Endometrial microvascular endothelial cells (primary cell): Measurements from ENCODE around the gene CDHR2. TPM values are rescaled to one million over a fixed set of nuclear protein-coding genes. Genes with fewer than 3 reads are reported as not detected.

Experiments
- in situ Hi-C: cut with HindIII; loops from 2 replicates; pipeline ENCODE4 v1.10.0; 2017; ENCODE audit warnings: low sequenced_read_pairs, low pct_unique_long_range_greater_than_20kb; ENCODE audit errors: inconsistent ontology term
- total RNA-seq: library from RNA; depleted of rRNA; stranded (reverse); fragments of >200 nt; gene quantifications from one replicate; pipeline ENCODE4 v1.2.3, GENCODE V29; 2015; ENCODE audit errors: inconsistent ontology term

Gene CDHR2, protein sequence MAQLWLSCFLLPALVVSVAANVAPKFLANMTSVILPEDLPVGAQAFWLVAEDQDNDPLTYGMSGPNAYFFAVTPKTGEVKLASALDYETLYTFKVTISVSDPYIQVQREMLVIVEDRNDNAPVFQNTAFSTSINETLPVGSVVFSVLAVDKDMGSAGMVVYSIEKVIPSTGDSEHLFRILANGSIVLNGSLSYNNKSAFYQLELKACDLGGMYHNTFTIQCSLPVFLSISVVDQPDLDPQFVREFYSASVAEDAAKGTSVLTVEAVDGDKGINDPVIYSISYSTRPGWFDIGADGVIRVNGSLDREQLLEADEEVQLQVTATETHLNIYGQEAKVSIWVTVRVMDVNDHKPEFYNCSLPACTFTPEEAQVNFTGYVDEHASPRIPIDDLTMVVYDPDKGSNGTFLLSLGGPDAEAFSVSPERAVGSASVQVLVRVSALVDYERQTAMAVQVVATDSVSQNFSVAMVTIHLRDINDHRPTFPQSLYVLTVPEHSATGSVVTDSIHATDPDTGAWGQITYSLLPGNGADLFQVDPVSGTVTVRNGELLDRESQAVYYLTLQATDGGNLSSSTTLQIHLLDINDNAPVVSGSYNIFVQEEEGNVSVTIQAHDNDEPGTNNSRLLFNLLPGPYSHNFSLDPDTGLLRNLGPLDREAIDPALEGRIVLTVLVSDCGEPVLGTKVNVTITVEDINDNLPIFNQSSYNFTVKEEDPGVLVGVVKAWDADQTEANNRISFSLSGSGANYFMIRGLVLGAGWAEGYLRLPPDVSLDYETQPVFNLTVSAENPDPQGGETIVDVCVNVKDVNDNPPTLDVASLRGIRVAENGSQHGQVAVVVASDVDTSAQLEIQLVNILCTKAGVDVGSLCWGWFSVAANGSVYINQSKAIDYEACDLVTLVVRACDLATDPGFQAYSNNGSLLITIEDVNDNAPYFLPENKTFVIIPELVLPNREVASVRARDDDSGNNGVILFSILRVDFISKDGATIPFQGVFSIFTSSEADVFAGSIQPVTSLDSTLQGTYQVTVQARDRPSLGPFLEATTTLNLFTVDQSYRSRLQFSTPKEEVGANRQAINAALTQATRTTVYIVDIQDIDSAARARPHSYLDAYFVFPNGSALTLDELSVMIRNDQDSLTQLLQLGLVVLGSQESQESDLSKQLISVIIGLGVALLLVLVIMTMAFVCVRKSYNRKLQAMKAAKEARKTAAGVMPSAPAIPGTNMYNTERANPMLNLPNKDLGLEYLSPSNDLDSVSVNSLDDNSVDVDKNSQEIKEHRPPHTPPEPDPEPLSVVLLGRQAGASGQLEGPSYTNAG (N-terminal part only)
- total RNA-seq: not detected

DNA sequence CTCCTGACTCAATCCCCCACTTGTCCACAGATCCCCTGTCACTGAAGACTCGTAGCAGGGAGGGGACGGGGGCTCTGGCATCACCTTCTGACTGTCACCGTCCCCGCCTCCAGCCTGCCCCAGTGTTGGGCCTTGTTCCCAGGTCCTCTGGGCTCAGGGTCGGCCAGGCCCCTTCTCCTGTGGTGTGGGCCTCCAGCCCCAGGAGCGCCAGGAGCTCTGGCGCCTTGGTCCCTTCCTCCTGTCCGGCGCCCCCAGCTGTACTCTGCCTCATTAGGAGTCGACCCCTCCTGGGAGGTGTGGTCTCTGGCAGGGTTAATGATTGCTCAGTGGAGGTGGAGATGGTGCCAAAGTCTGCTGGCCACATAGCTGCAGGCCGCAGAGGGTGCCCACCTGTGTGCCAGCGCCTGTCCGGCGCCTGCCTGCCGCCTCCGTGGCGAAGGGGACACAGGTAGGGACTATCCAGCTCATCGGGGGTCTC, at the start of gene CDHR2:
Gene CDHR2, plus strand, starts transcription at position 376 of the 478 bp plus-strand sequence. CDS start 16,011 bp downstream, outside the sequence.
- in situ Hi-C loops: no loop called here

DNA sequence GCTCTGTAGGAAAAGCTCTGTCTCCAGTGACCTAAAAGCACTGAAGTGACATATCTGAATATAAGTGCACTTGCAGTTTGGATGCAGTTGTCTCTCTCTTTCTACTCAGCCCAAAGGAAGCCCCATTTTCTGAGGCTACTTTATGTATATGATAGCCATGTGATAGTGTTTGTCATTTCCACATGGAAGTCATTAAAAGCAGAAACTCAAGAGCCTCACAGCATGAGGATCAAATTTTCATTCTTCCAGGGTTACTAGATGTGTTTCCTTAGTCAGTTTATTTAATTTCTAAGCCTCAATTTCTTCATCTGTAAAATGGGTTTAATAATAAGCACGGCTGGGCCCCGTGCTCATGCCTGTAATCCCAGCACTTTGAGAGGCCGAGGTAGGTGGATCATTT, 48.6 kb upstream of the CDHR2 start:
- in situ Hi-C loops: no loop called here

DNA sequence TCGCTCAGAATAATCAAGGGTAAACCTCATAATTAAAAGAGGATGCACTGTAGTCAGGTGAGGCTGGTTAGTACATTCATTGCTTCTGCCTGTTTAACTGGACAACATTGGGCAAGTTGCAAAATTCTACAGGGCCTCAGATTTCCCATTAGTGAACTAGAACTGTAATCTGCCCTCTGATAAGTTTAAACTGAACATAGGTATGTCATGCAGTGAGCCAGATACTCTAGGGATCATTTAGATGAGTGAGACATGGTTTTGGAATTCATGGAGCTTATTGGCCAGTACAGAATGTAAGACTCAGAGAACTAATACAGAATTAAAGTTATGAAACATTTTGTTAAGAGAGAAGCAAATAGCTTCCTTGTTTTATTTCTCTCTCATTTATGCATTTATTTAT, 47.8 kb upstream of the CDHR2 start:
- in situ Hi-C loops: no loop called here

DNA sequence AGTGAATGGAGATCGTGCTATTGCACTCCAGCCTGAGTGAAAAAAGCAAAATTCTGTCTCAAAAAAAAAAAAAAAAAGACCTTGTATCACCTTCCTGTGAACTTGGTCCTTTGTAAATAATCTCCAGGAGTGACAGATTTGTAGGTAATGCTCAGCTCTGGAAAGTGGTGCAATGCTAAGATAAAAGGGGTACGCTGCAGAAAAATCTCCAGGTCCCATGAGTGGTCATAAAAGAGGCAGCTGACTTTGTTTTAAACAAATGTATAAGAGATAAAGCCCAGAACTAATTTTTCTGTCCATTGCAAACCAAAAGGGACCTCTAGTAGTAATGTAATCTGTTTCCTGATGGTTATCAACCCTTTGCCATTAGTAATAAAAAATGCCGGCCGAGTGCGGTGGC, 45.6 kb upstream of the CDHR2 start:
- in situ Hi-C loops: no loop called here

DNA sequence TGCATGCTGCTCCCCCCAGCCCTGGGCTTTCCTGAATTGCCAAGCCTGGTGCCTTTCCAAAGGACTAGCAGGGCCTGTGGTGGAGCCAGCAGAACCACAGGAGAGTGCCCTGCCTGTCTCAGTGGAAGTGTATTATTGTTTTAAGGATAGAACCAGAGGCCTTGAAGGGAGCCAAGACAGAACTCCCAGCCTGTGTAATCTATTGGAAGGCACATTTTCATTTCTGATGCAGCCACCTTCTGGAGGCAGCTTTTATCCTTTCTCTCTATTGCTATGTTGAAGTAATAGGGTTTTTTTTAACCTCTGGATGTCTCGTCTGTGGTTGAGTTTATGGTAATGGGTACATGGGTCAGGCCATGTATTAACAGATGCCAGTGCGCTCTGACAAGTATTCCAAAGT, 41.2 kb upstream of the CDHR2 start:
- in situ Hi-C loops: no loop called here

DNA sequence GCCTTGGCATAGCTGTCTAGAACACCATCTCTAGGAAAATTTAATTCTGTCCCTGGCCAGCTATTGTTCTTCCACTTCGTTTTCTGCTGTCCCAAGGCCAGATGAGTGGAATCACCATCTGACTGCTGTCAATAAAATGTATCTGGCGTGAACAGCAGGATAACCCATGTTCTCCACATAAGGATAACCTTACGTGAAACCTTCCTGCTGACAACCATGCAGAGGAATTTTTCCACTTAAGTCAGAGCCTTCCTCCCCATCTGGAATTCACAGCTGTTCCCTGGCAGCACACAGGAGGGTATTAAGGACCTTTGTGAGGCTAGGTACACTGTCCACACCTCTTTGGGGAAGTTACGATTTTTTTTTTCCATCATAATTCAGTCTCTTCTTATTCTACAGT, 40.5 kb upstream of the CDHR2 start:
- in situ Hi-C loops: no loop called here

DNA sequence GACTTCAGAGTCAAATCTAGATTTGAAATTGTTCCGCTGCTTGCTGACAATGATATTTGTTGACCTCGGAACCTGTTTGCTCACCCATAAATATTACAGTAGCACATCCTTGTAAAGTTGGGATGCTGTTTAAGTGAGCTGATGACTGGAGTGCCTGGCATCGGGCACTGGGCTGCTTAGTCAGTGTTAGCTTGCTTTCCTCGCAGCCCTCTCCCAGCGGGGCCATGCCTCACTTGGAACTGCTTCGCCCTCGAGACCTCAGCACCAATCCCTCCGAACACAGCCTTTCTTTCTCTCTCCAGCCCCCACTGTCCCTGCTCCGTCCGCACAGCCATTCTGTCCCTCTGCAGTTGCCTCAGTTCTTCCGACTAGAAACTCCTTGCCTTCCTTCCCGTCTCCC, 35.4 kb upstream of the CDHR2 start:
- in situ Hi-C loops: no loop called here

DNA sequence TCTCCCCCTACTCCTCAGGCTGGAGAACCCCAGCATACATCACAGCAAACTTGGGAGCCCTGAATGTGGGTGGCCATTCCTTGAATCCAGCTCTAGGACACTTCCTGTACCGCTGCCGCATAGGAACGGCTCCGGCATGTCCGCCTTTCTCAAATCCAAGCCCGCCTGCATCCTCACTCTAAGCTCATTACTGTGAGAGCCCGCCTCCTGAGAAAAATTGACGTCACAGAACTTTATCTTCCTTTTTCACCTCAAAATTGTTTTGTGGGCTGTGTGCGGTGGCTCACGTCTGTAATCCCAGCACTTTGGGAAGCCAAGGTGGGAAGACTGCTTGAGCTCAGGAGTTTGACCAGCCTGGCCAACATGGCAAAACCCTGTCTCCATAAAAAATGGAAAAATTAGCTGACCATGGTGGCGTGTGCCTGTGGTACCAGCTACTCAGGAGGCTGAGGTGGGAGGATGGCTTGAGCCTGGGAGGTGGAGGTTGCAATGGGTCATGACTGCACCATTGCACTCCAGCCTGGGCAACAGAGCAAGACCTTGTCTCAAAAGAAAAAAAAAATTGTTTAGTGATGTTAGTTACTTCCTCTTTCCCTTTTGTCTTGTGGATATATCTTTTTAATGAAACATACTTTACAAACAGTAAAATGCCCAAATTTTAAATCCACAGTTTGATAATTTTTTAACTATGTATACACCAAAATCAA, 34.7 kb upstream of the CDHR2 start:
- in situ Hi-C loops: no loop called here

DNA sequence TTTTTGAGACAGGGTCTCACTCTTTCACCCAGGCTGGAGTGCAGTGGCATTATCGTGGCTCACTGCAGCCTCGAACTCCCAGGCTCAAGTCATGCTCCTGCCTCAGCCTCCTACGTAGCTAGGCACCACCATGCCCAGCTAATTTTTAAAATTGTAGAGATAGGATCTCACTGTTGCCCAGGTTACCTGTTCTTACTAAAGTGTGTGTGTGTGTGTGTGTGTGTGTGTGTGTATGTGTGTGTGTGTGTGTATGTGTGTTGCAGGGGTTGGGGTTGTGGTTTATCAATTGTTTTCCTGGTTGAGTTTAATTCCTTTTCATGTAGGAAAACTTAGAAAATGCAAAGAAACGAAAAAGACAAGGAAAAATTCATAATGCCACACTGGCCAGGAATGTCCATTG, 33.7 kb upstream of the CDHR2 start:
- in situ Hi-C loops: no loop called here

DNA sequence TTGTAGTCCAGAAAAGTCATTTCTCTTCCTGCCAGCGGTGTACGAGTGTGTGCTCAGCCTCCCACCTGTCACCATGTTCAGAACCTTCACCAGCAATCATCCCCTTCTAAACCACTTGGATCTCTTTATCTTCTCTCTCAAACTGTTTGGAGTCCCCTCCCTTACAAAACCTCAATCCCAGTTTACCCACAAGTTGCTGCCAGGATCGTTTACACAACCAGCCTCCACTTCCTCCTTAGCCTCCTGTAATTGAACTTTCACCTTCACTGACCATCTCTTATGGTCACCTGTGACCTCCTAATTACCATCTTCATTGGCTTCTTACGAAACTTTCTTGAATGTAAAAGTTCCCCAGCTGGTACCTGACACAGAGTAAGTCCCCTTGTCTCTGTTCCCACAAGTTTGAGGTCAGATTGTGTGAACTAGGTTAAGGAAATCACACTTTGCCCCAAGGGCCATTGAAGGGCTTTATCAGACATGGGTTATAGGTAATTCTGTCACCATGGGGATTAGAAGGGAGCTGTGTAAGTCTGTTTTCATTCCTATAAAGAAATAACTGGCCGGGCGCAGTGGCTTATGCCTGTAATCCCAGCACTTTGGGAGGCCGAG, 32.0 kb upstream of the CDHR2 start:
- in situ Hi-C loops: no loop called here

DNA sequence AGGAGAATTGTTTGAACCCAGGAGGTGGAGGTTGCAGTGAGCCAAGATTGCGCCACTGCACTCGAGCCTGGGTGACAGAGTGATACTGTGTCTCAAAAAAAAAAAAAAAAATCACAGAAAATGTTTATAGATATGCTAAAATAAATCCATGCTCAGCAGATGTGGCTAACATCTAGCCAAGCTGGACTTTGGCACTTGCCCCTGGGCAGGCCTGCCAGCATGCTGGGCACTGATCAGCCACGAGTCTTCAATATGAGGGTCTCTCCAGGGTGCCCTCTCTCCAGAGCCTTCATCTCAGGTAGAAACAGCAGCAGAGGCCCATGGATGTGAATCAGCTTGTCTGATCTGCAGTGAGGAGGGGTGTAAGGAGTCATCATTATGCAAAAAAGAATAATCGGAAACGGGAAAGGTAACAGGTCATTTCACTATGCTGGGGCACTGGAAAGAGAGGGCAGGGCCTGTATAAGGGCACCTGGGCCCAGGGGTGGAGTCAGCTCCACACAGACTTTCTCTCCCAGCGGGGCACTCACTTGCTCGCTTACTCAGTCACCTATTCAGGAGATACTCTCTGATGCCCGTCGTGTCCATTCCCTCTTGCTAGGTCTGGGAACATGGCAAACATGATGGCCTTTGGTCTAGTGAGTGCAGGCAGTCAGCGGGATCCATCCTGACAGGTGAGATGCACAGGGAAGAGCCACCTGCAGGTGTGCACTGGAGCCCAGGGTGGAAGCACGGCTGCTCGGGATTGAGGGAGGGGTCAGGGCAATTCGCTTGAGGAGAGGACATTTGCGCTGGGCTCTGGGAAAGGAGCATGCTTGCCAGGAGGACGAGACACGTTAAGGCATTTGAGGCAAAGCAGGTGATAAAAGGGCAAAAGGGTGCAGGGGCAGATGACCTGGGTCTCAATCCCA, 29.1 kb upstream of the CDHR2 start:
- in situ Hi-C loops: no loop called here

DNA sequence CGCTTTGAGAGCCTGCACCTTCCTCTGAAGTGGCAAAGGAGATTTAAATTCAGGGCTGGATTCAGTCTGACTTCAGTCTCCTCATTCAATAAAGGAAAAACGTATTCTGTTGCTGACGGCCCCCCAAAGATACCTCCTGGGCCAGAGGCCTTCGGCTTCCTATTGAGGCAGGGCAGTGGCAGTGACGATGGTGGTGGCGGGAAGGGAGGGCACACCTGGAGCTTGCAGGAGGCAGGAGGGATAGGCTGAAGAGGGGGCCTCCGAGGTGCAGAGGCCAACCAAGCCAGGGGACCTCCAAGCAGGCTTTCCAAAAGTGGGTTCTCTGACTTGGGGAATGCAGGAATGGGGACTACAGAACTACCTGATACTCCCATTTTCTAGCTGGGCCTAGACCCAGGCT, 27.9 kb upstream of the CDHR2 start:
- in situ Hi-C loops: no loop called here

DNA sequence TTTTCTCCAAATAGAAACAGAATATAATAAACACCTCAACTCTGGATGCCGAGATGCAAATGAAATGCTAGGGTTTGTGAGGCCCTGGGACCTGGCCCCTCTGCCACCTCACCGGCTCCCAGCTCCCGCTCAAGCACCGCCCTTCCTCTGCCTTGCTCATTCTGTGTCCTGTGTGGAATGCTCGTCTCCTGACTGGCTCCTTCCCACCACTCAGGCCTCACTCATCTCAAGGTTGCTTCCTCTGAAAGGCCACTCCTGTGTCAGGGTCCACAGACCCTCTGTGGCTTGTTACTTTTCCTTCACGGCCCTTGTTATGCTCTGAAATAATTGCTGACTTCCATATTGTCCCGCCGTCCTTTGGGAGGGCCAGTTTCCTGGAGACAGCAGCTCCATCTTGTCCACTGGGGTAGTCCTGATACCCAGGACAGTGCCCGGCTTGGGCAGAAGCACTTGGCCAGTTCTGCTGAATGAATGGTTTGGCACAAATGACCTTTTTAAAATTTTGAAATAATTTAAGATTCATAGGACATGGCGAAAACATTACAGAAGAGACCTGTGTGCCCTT, 27.4 kb upstream of the CDHR2 start:
- in situ Hi-C loops: no loop called here

DNA sequence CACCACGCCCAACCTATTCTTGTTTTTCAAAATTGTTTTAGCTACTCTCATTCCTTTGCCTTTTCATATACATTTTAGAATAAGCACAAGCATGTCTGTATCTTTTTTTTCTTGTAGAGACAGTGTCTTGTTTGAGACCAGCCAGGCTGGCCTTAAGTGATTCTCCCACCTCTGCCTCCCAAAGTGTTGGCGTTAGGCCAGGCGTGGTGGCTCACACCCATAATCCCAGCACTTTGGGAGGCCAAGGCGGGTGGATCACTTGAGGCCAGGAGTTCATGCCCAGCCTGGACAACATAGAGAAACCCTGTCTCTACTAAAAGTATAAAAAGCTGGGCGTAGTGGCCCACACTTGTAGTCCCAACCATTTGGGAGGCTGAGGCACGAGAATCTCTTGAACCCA, 25.0 kb upstream of the CDHR2 start:
- in situ Hi-C loops: no loop called here

DNA sequence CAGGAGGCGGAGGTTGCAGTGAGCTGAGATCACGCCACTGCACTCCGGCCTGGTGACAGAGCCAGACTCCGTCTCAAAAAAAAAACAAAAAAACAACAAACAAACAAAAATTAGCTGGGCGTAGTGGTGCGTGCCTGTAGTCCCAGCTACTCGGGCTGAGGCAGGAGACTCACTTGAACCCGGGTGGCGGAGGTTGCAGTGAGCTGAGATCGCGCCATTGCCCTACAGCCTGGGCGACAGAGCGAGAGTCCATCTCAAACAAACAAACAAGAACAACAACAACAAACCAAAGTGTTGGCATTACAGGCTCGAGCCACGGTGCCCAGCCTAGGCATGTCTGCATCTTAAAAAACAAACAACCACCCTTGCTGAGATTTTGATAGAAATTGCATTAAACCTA, 24.2 kb upstream of the CDHR2 start:
- in situ Hi-C loops: no loop called here

DNA sequence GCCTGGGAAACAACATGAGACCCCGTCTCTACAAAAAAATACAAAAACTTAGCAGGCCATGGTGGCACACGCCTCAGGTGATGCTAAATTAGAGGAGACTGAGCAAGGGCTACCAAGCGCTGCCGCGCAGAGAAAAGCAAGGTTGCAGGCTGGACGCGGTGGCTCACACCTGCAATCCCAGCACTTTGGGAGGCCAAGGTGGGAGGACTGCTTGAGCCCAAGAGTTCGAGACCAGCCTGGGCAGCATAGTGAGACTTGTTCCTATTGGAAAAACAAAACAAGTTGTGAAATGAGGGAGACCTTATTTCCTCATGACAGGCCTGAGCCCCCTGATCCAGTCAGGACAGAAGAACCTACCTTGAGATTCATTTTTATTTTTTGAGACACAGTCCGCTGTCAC, 23.5 kb upstream of the CDHR2 start:
- in situ Hi-C loops: no loop called here

DNA sequence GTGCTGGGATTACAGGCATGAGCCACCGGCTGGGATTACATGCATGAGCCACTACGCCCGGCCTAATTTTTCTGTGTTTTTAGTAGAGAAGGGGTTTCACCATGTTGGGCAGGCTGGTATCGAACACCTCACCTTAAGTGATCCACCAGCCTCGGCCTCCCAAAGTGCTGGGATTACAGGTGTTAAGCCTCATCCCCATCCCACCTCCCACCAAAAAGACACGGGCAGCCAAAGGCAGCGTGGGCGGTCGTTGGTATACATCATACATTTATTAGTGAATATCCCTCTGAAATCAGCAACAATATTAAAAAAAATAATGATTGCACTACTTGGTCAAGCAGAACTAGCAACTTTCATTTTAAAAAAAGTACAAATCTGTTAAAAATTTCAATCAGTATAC, 22.7 kb upstream of the CDHR2 start:
- in situ Hi-C loops: no loop called here
